Cardiac muscle cell (in vitro differentiated cells and primary cell): Measurements from ENCODE around the gene ITPRID1. TPM values are rescaled to one million over a fixed set of nuclear protein-coding genes. Genes with fewer than 3 reads are reported as not detected.

ENCODE experiments used
- DNase-seq, 2 donors: peaks; one replicate each; pipeline versions ENCODE4 v3.0.0 to v3.0.0-alpha.2; 2010 to 2017; ENCODE audit warnings: low read depth in 1 of 2, low spot score in 1 of 2
- H3K27ac ChIP-seq: fragments of 200-600 bp; sonication (generic); 2 replicates; pipeline ENCODE4 v1.5.1; 2016
- H3K27me3 ChIP-seq: fragments of 200-600 bp; sonication (generic); 2 replicates; pipeline ENCODE4 v1.6.0; 2016; ENCODE audit warnings: control low read depth
- H3K36me3 ChIP-seq: fragments of 200-600 bp; sonication (generic); 2 replicates; pipeline ENCODE4 v1.5.1; 2016; ENCODE audit warnings: control low read depth
- H3K4me1 ChIP-seq: fragments of 200-600 bp; sonication (generic); 2 replicates; pipeline ENCODE4 v1.8.1; 2017; ENCODE audit warnings: low read depth, mild to moderate bottlenecking, mixed run types
- H3K4me3 ChIP-seq: fragments of 200-600 bp; sonication (generic); 2 replicates; pipeline ENCODE4 v1.5.1; 2016; ENCODE audit warnings: mild to moderate bottlenecking
- H3K9me3 ChIP-seq: fragments of 200-600 bp; sonication (generic); 2 replicates; pipeline ENCODE4 v1.5.1; 2017; ENCODE audit warnings: low read depth, mild to moderate bottlenecking, control low read depth
- CTCF ChIP-seq: IDR thresholded peaks from 2 replicates; pipeline ENCODE4 v1.5.1; 2012; ENCODE audit warnings: low read depth, mild to moderate bottlenecking, low read length
- polyA plus RNA-seq: library from polyadenylated mRNA; unstranded; fragments of >200 nt; fragmentation: Nextera tagmentation; extraction: Ambion mirVana; gene quantifications from 2 replicates; pipeline ENCODE4 v1.2.1, GENCODE V29; 2016
- total RNA-seq: library from RNA; depleted of rRNA; stranded (reverse); fragments of >200 nt; gene quantifications from 2 replicates; pipeline ENCODE4 v1.2.3, GENCODE V29; 2016

Gene ITPRID1
- total and polyA plus RNA-seq, 2 experiments from 2014 or later: not detected

GRCh38 chr7:31494421-31494820, 19.5 kb upstream of the ITPRID1 start:
- no peak for DNase-seq
- no peak for TF ChIP-seq CTCF
- Histone ChIP-seq H3K9me3 (no peaks in the 10 kb centered on the region), H3K4me1 (no peaks in the 10 kb centered on the region), H3K36me3 (no peaks in the 10 kb centered on the region), H3K27me3 (no peaks in the 10 kb centered on the region), H3K27ac (no peak overlapping the region), H3K4me3 (no peak overlapping the region)

GRCh38 chr7:31495653-31496052, 18.2 kb upstream of the ITPRID1 start:
- no peak overlapping the region for H3K27ac ChIP-seq
- no peaks in the 10 kb centered on the region for H3K9me3 ChIP-seq
- H3K4me3 ChIP-seq: no peak overlapping the region
- no peaks in the 10 kb centered on the region for H3K4me1 ChIP-seq
- no peak for DNase-seq
- H3K27me3 ChIP-seq: no peaks in the 10 kb centered on the region
- no peaks in the 10 kb centered on the region for H3K36me3 ChIP-seq
- TF ChIP-seq CTCF: no peak

DNA sequence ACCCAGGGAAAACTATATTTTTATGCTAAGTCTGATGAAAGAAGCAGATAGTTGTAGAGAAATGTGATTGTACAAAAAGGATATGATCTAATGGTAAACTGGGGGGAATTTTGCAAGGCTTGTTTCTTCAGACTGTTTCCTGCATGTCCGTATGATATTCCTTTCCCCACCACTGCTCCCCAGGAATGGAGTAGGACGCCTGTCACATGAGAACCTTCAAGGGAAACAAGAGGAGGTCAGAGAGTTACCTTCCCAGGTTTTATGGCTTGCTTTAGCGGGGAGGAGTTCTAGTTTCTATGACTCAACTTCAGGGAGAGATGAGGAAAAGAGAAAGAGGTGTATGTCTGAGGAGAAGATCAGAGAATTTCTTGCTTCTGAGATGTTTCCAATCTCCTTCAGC, 16.4 kb upstream of the ITPRID1 start:
- H3K4me3 ChIP-seq: no peak overlapping the region
- no peak for DNase-seq
- H3K9me3 ChIP-seq: no peaks in the 10 kb centered on the region
- no peak for TF ChIP-seq CTCF
- no peaks in the 10 kb centered on the region for H3K27me3 ChIP-seq
- no peaks in the 10 kb centered on the region for H3K4me1 ChIP-seq
- H3K27ac ChIP-seq: no peak overlapping the region
- H3K36me3 ChIP-seq: no peaks in the 10 kb centered on the region

- H3K27me3 ChIP-seq: no peaks in the 10 kb centered on the region
- TF ChIP-seq CTCF: no peak
Measured at GRCh38 chr7:31500656-31501055, 13.2 kb upstream of the ITPRID1 start.

GRCh38 chr7:31508823-31509222, 5.1 kb upstream of the ITPRID1 start:
- Histone ChIP-seq H3K36me3 (no peaks in the 10 kb centered on the region), H3K9me3 (no peaks in the 10 kb centered on the region), H3K4me3 (no peak overlapping the region), H3K4me1 (no peaks in the 10 kb centered on the region), H3K27me3 (no peaks in the 10 kb centered on the region), H3K27ac (no peak overlapping the region)
- TF ChIP-seq CTCF: no peak
- no peak for DNase-seq

More at GRCh38 chr7:31500656-31501055, 13.2 kb upstream of the ITPRID1 start:
- DNase-seq: no peak
- Histone ChIP-seq H3K36me3 (no peaks in the 10 kb centered on the region), H3K27ac (no peak overlapping the region), H3K9me3 (no peaks in the 10 kb centered on the region), H3K4me3 (no peak overlapping the region), H3K4me1 (no peaks in the 10 kb centered on the region)

GRCh38 chr7:31512166-31512565, 1.7 kb upstream of the ITPRID1 start:
- Histone ChIP-seq H3K4me1 (no peaks in the 10 kb centered on the region), H3K27me3 (no peaks in the 10 kb centered on the region), H3K4me3 (no peak overlapping the region), H3K9me3 (no peaks in the 10 kb centered on the region), H3K27ac (no peak overlapping the region), H3K36me3 (no peaks in the 10 kb centered on the region)
- TF ChIP-seq CTCF: no peak
- DNase-seq: no peak
